Prostate gland (tissue), 2 donors: ENCODE results near the gene GALNT13. TPM values are rescaled to one million over a fixed set of nuclear protein-coding genes. Genes with fewer than 3 reads are reported as not detected.

Experiments
- DNase-seq: peaks from one replicate; pipeline ENCODE4 v3.0.0-alpha.2; 2019; ENCODE audit warnings: low spot score
- H3K27ac ChIP-seq, 2 donors: fragments of 200-600 bp; sonication (generic); 2 replicates each; pipeline ENCODE4 v1.5.1; 2017 to 2019
- H3K27me3 ChIP-seq: fragments of 200-600 bp; sonication (generic); replicated peaks from 2 replicates; pipeline ENCODE4 v1.5.1; 2019; ENCODE audit not compliant: insufficient read depth
- H3K36me3 ChIP-seq, 2 donors: fragments of 200-600 bp; sonication (generic); 1 replicate in 1 of 2; 2 replicates in 1 of 2; pipeline versions ENCODE4 v1.5.1 to v1.8.1; 2017 to 2019
- H3K4me1 ChIP-seq: fragments of 200-600 bp; sonication (generic); replicated peaks from 2 replicates; pipeline ENCODE4 v1.5.1; 2019
- H3K4me3 ChIP-seq, 2 donors: fragments of 200-600 bp; sonication (generic); 2 replicates each; pipeline ENCODE4 v1.5.1; 2017 to 2019
- H3K9me3 ChIP-seq: fragments of 200-600 bp; sonication (generic); 2 replicates; pipeline ENCODE4 v1.5.1; 2017
- CTCF ChIP-seq, 4 experiments: fragments of 200-600 bp in 2 of 4; fragments of 450-650 bp in 2 of 4; sonication (generic) in 2 of 4; IDR thresholded peaks; 1 replicate in 3 of 4; 2 replicates in 1 of 4; pipeline ENCODE4 v1.5.1; 2016 to 2019; ENCODE audit warnings: antibody characterized with exemption in 4 of 4, mild to moderate bottlenecking in 2 of 4, moderate library complexity in 2 of 4
- POLR2A ChIP-seq: fragments of 450-650 bp; IDR thresholded peaks from one replicate; pipeline ENCODE4 v1.6.1; 2016; ENCODE audit warnings: antibody characterized with exemption, mild to moderate bottlenecking
- POLR2AphosphoS5 ChIP-seq: sonication (generic); formaldehyde crosslinking; IDR thresholded peaks from one replicate; pipeline ENCODE4 v1.6.1; 2017; ENCODE audit warnings: antibody characterized with exemption
- WGBS: methylation state at CpG from one replicate; pipeline ENCODE4 v1.1.5; 2018; 5-methylcytosine and 5-hydroxymethylcytosine counted together
- intact Hi-C: fragments of 100-400 bp; cut with DNase I; formaldehyde crosslinking; loops from one replicate; pipeline ENCODE4 v1.14.2; 2022
- total RNA-seq, 2 donors: library from RNA; depleted of rRNA; stranded (reverse); fragments of >200 nt; gene quantifications; one replicate each; pipeline ENCODE4 v1.1.0, GENCODE V29; 2016

GALNT13 gene
- total RNA-seq, 2 donors from 2014 or later = 0.87 to 1.1 TPM

- intact Hi-C loops = no loop called here
- Histone ChIP-seq H3K27ac (no peak overlapping the region), H3K4me3 (no peak overlapping the region), H3K9me3 (no peaks in the 10 kb centered on the region), H3K36me3 (no peaks in the 10 kb centered on the region), H3K27me3 (no peaks in the 10 kb centered on the region), H3K4me1 (no peaks in the 10 kb centered on the region)
- TF ChIP-seq POLR2A (no peak), POLR2AphosphoS5 (no peak), CTCF (IDR thresholded peaks at IDR 0.05) (no peak)
- no peak for DNase-seq
- WGBS = 83% methylated on average over 2 of the region's 2 CpGs
Observed at GRCh38 chr2:154481336-154481735, 609.6 kb downstream of the GALNT13 start.

- Histone ChIP-seq H3K36me3 (no peaks in the 10 kb centered on the region), H3K4me1 (no peaks in the 10 kb centered on the region), H3K9me3 (no peaks in the 10 kb centered on the region), H3K27ac (no peak overlapping the region), H3K4me3 (no peak overlapping the region), H3K27me3 (no peaks in the 10 kb centered on the region)
- TF ChIP-seq POLR2AphosphoS5 (no peak), CTCF (IDR thresholded peaks at IDR 0.05) (no peak), POLR2A (no peak)
- DNase-seq = no peak
- intact Hi-C loops = no loop called here
- WGBS = 83% methylated on average over 4 of the region's 4 CpGs
Observed at GRCh38 chr2:154484338-154485099, 612.8 kb downstream of the GALNT13 start.

GRCh38 chr2:154488801-154489200, 617.1 kb downstream of the GALNT13 start:
- TF ChIP-seq POLR2A (no peak), CTCF (IDR thresholded peaks at IDR 0.05) (no peak), POLR2AphosphoS5 (no peak)
- Histone ChIP-seq H3K4me1 (no peaks in the 10 kb centered on the region), H3K4me3 (no peak overlapping the region), H3K36me3 (no peaks in the 10 kb centered on the region), H3K27me3 (no peaks in the 10 kb centered on the region), H3K27ac (no peak overlapping the region), H3K9me3 (no peaks in the 10 kb centered on the region)
- WGBS = 61% methylated on average over 4 of the region's 4 CpGs
- intact Hi-C loops = no loop called here
- DNase-seq = no peak

DNA sequence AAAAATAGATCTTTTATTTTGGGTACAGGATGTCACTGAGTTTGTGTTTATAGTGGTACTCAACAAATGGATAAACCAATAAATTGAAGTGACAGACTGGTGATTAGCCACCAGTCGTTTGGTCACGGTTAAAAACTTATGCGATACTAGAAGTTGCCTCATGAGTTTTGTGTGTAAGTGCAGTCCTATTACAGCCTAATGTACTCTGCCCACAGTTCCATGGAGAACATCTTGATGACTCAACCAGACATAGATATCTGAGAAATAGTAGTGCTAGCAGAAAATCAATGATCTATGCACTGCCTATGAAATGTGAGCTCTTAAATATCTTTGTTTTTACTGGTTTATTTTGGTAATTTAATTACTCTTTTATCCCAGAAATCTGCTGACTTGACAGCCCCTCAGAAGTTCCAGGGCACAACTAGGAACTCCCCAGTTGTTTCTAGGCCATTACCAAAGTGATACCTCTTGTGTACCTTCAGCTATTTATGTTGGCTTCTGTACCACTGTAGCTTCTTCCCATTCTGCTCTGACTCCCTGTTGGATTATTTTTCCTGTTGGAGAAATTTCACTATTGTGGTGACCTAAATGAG, 617.6 kb downstream of the GALNT13 start:
- DNase-seq = no peak

More for the DNA sequence above, 617.6 kb downstream of the GALNT13 start:
- H3K4me3 ChIP-seq = no peak overlapping the region
- H3K36me3 ChIP-seq = no peaks in the 10 kb centered on the region
- no peaks in the 10 kb centered on the region for H3K4me1 ChIP-seq
- intact Hi-C loops = no loop called here
- H3K27me3 ChIP-seq = no peaks in the 10 kb centered on the region
- 63% methylated on average over 3 of the region's 3 CpGs for WGBS
- H3K27ac ChIP-seq = no peak overlapping the region
- no peaks in the 10 kb centered on the region for H3K9me3 ChIP-seq
- TF ChIP-seq CTCF (IDR thresholded peaks at IDR 0.05) (no peak), POLR2A (no peak), POLR2AphosphoS5 (no peak)
